Gastrocnemius medialis (tissue), 4 donors: ENCODE data around the gene BRI3. TPM values are rescaled to one million over a fixed set of nuclear protein-coding genes. Genes with fewer than 3 reads are reported as not detected.
A peak's percentile ranks its signal among the peaks of the same experiment; 100 is the strongest.

Experiments used
- ATAC-seq, 2 donors: fragments of 150-250 bp; one replicate each; pipeline ENCODE4 v1.9.1; 2016
- DNase-seq, 2 donors: peaks; one replicate each; pipeline ENCODE4 v3.0.0-alpha.2; 2019
- H3K27ac ChIP-seq, 4 donors: fragments of 200-600 bp; sonication (generic); 1 replicate in 1 of 4; 2 replicates in 3 of 4; pipeline ENCODE4 v1.5.1; 2016 to 2018; ENCODE audit warnings: mild to moderate bottlenecking in 2 of 4, moderate library complexity in 1 of 4
- H3K27me3 ChIP-seq, 3 donors: fragments of 200-600 bp; sonication (generic) in 2 of 3; 1 replicate in 1 of 3; 2 replicates in 2 of 3; pipeline versions ENCODE4 v1.5.1 to v1.6.0; 2016 to 2019; ENCODE audit warnings: mild to moderate bottlenecking in 1 of 3, moderate library complexity in 1 of 3
- H3K36me3 ChIP-seq, 2 donors: fragments of 200-600 bp; sonication (generic) in 1 of 2; one replicate each; pipeline ENCODE4 v1.5.1; 2017 to 2018
- H3K4me1 ChIP-seq, 2 donors: fragments of 200-600 bp; sonication (generic) in 1 of 2; one replicate each; pipeline ENCODE4 v1.5.1; 2016 to 2017; ENCODE audit warnings: mild to moderate bottlenecking in 2 of 2
- H3K4me3 ChIP-seq, 4 donors: fragments of 200-600 bp; sonication (generic) in 3 of 4; 1 replicate in 1 of 4; 2 replicates in 3 of 4; pipeline ENCODE4 v1.5.1; 2016 to 2019; ENCODE audit warnings: mild to moderate bottlenecking in 2 of 4
- H3K9me3 ChIP-seq, 3 donors: fragments of 200-600 bp; sonication (generic) in 2 of 3; 1 replicate in 1 of 3; 2 replicates in 2 of 3; pipeline ENCODE4 v1.5.1; 2016 to 2019
- POLR2A ChIP-seq, 2 donors: fragments of 450-650 bp; IDR thresholded peaks; one replicate each; pipeline ENCODE4 v1.6.1; 2017; ENCODE audit warnings: antibody characterized with exemption in 2 of 2, mild to moderate bottlenecking in 2 of 2, moderate library complexity in 2 of 2
- in situ Hi-C, 4 donors: fragments of 200-750 bp; cut with MboI; loops; one replicate each; pipeline versions ENCODE4 v1.15.0 to v1.8.0; 2017; ENCODE audit warnings: low sequenced_read_pairs in 4 of 4
- intact Hi-C: fragments of 100-400 bp; cut with DNase I; formaldehyde crosslinking; loops from one replicate; pipeline ENCODE4 v1.15.1; 2023; ENCODE audit warnings: low total_unique reads
- total RNA-seq, 4 donors: library from RNA; depleted of rRNA; stranded (reverse); fragments of >200 nt; gene quantifications; one replicate each; pipeline versions ENCODE4 v1.1.0 to v1.2.3, GENCODE V29; 2016
- TF ChIP-seq, protein P1 (sequence below), 5 experiments: fragments of 450-650 bp in 3 of 5; fragments of 200-600 bp in 2 of 5; sonication (generic) in 2 of 5; IDR thresholded peaks in 4 of 5; conservative IDR thresholded peaks in 1 of 5; 1 replicate in 4 of 5; 2 replicates in 1 of 5; pipeline ENCODE4 v1.5.1; 2016 to 2019; ENCODE audit warnings: antibody characterized with exemption in 5 of 5, mild to moderate bottlenecking in 3 of 5, moderate library complexity in 3 of 5

BRI3 gene
- total RNA-seq, 4 donors from 2014 or later: 60.5 to 180 (median 114) TPM

- peak; percentile 84 to 86 for DNase-seq
- Histone ChIP-seq H3K9me3 (no peaks in the 10 kb centered on the region), H3K4me3 (peak overlapping the region; percentile 84 to 98 (median 92)), H3K4me1 (peaks cover 51 to 52% of the 10 kb centered on the region in 2 donors), H3K27ac (peak overlapping the region; percentile 96 to 100 (median 99)), H3K27me3 (no peaks in the 10 kb centered on the region), H3K36me3 (no peaks in the 10 kb centered on the region)
- intact Hi-C loops (loop anchor here (5.0 to 10.0 kb wide), 2 partner anchors 119 to 591 kb away; partner anchors contain the start of genes BAIAP2L1, TMEM130 and TRRAP), in situ Hi-C loops (loop anchor here in 1 of 4 donors (10.0 kb wide), 1 partner anchor 109 kb away; no protein-coding TSS in a partner anchor)
- TF ChIP-seq, protein P1, sequence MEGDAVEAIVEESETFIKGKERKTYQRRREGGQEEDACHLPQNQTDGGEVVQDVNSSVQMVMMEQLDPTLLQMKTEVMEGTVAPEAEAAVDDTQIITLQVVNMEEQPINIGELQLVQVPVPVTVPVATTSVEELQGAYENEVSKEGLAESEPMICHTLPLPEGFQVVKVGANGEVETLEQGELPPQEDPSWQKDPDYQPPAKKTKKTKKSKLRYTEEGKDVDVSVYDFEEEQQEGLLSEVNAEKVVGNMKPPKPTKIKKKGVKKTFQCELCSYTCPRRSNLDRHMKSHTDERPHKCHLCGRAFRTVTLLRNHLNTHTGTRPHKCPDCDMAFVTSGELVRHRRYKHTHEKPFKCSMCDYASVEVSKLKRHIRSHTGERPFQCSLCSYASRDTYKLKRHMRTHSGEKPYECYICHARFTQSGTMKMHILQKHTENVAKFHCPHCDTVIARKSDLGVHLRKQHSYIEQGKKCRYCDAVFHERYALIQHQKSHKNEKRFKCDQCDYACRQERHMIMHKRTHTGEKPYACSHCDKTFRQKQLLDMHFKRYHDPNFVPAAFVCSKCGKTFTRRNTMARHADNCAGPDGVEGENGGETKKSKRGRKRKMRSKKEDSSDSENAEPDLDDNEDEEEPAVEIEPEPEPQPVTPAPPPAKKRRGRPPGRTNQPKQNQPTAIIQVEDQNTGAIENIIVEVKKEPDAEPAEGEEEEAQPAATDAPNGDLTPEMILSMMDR (IDR thresholded peaks at IDR 0.05 in 4 of 5, conservative IDR thresholded peaks at IDR 0.05 in 1 of 5): no peak
- TF ChIP-seq POLR2A (IDR thresholded peaks at IDR 0.05): peak; percentile 85 to 86
- peak; percentile 26 to 27 for ATAC-seq
Measured at GRCh38 chr7:98283127-98283886, 1.8 kb downstream of the BRI3 start.

- no peak for TF ChIP-seq POLR2A (IDR thresholded peaks at IDR 0.05)
- TF ChIP-seq, protein P1 (IDR thresholded peaks at IDR 0.05 in 4 of 5, conservative IDR thresholded peaks at IDR 0.05 in 1 of 5): no peak
- Histone ChIP-seq H3K27me3 (no peaks in the 10 kb centered on the region), H3K4me3 (peak overlapping the region; percentile 84 to 98 (median 92)), H3K36me3 (no peaks in the 10 kb centered on the region), H3K4me1 (peaks cover 56 to 58% of the 10 kb centered on the region in 2 donors), H3K9me3 (no peaks in the 10 kb centered on the region), H3K27ac (peak overlapping the region; percentile 96 to 100 (median 99))
- in situ Hi-C loops (loop anchor here in 1 of 4 donors (10.0 kb wide), 1 partner anchor 109 kb away; no protein-coding TSS in a partner anchor), intact Hi-C loops (loop anchor here (1.0 to 10.0 kb wide), 3 partner anchors 107 to 591 kb away; partner anchors contain the start of genes BAIAP2L1, TMEM130 and TRRAP)
- no peak for ATAC-seq
- DNase-seq: no peak
Measured at GRCh38 chr7:98283887-98284222, 2.4 kb downstream of the BRI3 start.

DNA sequence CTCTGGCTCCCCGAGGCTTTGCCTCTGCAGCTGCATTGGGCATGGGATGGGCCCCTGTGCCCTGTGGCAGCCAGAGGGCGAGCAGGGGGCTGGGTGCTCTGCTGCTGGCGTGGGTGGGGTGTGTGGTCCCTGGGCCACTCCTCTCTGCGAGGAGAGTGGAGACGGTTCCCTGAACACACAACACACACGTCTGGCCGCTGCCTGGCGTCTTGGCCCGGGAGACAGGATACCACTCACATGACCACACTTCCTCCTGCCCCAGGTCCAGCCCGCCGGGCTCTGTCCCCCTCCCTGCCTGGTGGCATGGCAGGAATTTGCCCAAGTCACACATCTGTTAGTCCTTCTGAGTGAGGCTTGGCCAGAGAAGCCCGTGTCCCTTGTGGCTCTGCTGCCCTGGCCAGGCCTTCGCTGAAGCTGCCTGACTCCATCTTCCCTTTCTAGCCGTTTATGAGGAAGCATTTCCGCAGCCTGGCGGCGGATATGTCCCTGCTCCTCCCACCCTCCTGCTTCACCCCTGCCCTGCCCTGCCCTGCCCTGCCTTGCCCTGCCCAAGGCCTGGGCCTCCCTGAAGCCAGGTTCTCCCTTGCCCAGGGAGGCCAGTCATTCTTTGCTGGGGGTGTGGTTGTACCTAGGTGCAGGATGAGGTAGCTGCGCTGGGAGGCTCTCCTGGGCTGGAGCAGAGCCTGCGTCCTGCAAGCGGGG lies 3.0 kb downstream of the BRI3 start:
- DNase-seq (peak; percentile 94 to 97), ATAC-seq (peak; percentile 36 to 37)
- H3K27me3 ChIP-seq: no peaks in the 10 kb centered on the region
- TF ChIP-seq, protein P1 (IDR thresholded peaks at IDR 0.05 in 4 of 5, conservative IDR thresholded peaks at IDR 0.05 in 1 of 5): peak in 2 of 5 experiments; percentile 20 to 31
- peak; percentile 87 to 89 for TF ChIP-seq POLR2A (IDR thresholded peaks at IDR 0.05)
- in situ Hi-C loops: loop anchor here in 1 of 4 donors (10.0 kb wide), 1 partner anchor 110 kb away; no protein-coding TSS in a partner anchor
- peak overlapping the region; percentile 96 to 100 (median 99) for H3K27ac ChIP-seq
- H3K4me3 ChIP-seq: peak overlapping the region; percentile 84 to 98 (median 92)
- no peaks in the 10 kb centered on the region for H3K9me3 ChIP-seq
- intact Hi-C loops: loop anchor here (1.0 to 10.0 kb wide), 4 partner anchors 107 to 590 kb away; partner anchors contain the start of genes BAIAP2L1, TMEM130 and TRRAP
- H3K36me3 ChIP-seq: no peaks in the 10 kb centered on the region
- peaks cover 62 to 64% of the 10 kb centered on the region in 2 donors for H3K4me1 ChIP-seq

GRCh38 chr7:98285157-98286092 lies 3.9 kb downstream of the BRI3 start:
- DNase-seq (peak in 1 of 2 donors; percentile 37), ATAC-seq (no peak)
- in situ Hi-C loops (loop anchor here in 1 of 4 donors (10.0 kb wide), 1 partner anchor 111 kb away; no protein-coding TSS in a partner anchor), intact Hi-C loops (loop anchor here (1.0 to 10.0 kb wide), 2 partner anchors 111 to 589 kb away; partner anchors contain the start of genes TMEM130 and TRRAP)
- Histone ChIP-seq H3K36me3 (peaks cover 0 to under 1% of the 10 kb centered on the region in 2 donors), H3K9me3 (no peaks in the 10 kb centered on the region), H3K27ac (peak overlapping the region; percentile 96 to 100 (median 99)), H3K4me3 (peak overlapping the region; percentile 84 to 98 (median 92)), H3K27me3 (no peaks in the 10 kb centered on the region), H3K4me1 (peaks cover 63 to 65% of the 10 kb centered on the region in 2 donors)
- TF ChIP-seq, protein P1 (IDR thresholded peaks at IDR 0.05 in 4 of 5, conservative IDR thresholded peaks at IDR 0.05 in 1 of 5): no peak
- TF ChIP-seq POLR2A (IDR thresholded peaks at IDR 0.05): no peak
